Endothelial cell of umbilical vein (primary cell): ENCODE measurements around the gene ADAMTS17. TPM values are rescaled to one million over a fixed set of nuclear protein-coding genes. Genes with fewer than 3 reads are reported as not detected.

Experiments used
- BruUV-seq: library from RNA; stranded (reverse); fragments of 400-500 nt; replicated peaks from 2 replicates; lab custom pipeline; 2021; lab: Mats Ljungman, UMichigan
- CTCF ChIA-PET: fragments of 300-600, 350-600 bp; sonication (Branson Sonifier 250); formaldehyde crosslinking; loops from one replicate; lab custom pipeline; 2021; ENCODE audit warnings: antibody characterized with exemption, inconsistent platforms; lab: Charles Lee
- POLR2A ChIA-PET: fragments of 300-600, 350-600 bp; sonication (Branson Sonifier 250); formaldehyde crosslinking; loops from one replicate; lab custom pipeline; 2021; ENCODE audit warnings: antibody characterized with exemption, inconsistent platforms; lab: Charles Lee
- DNase-seq: peaks from one replicate; pipeline ENCODE4 v3.0.0-alpha.2; 2011; ENCODE audit warnings: low read depth, low spot score
- FAIRE-seq: peaks from 2 replicates; lab custom pipeline; 2011; peaks lifted over from hg19 to GRCh38; lab: Jason Lieb, UNC
- H2AFZ ChIP-seq: 2 replicates; pipeline ENCODE4 v1.6.0; 2012; ENCODE audit warnings: low read depth, low read length, control low read depth, inconsistent platforms
- H3K27ac ChIP-seq: 2 replicates; pipeline ENCODE4 v1.5.1; 2011; ENCODE audit warnings: low read depth, mild to moderate bottlenecking, control low read depth, low read length, moderate library complexity; ENCODE audit not compliant: insufficient read depth
- H3K27me3 ChIP-seq, 2 experiments: 2 replicates each; pipeline versions ENCODE4 v1.6.0 to v1.6.1; 2011; ENCODE audit warnings: low read length in 2 of 2, mixed read lengths in 1 of 2; ENCODE audit not compliant: control insufficient read depth in 2 of 2, insufficient read depth in 2 of 2
- H3K36me3 ChIP-seq, 2 experiments: 2 replicates in 1 of 2; 3 replicates in 1 of 2; pipeline ENCODE4 v1.5.1; 2011; ENCODE audit warnings: low read length in 2 of 2, mild to moderate bottlenecking in 1 of 2, moderate library complexity in 1 of 2; ENCODE audit not compliant: control insufficient read depth in 2 of 2, insufficient read depth in 2 of 2; ENCODE audit errors: extremely low read depth in 1 of 2
- H3K4me1 ChIP-seq: 3 replicates; pipeline ENCODE4 v1.5.1; 2011; ENCODE audit warnings: mild to moderate bottlenecking, low read length; ENCODE audit not compliant: control insufficient read depth, insufficient read depth; ENCODE audit errors: extremely low read depth
- H3K4me2 ChIP-seq: 2 replicates; pipeline ENCODE4 v1.6.1; 2011; ENCODE audit warnings: low read length, control low read depth, mixed read lengths; ENCODE audit not compliant: insufficient read depth
- H3K4me3 ChIP-seq, 3 experiments: fragments of 200-600 bp in 1 of 3; sonication (generic), shearing (Covaris generic) in 1 of 3; replicated peaks in 1 of 3; 2 replicates each; pipeline ENCODE4 v1.5.1; 2011 to 2016; ENCODE audit warnings: control low read depth in 3 of 3, low read length in 3 of 3, mild to moderate bottlenecking in 2 of 3, inconsistent platforms in 1 of 3, low read depth in 1 of 3, moderate library complexity in 1 of 3; ENCODE audit not compliant: insufficient read depth in 1 of 3
- H3K79me2 ChIP-seq: 2 replicates; pipeline ENCODE4 v1.6.0; 2012; ENCODE audit warnings: low read length, inconsistent platforms; ENCODE audit not compliant: control insufficient read depth, insufficient read depth
- H3K9ac ChIP-seq: replicated peaks from 2 replicates; pipeline ENCODE3; 2011; ENCODE audit warnings: low read length, control low read depth; ENCODE audit not compliant: insufficient read depth; ENCODE audit errors: extremely low read depth
- H3K9me1 ChIP-seq: replicated peaks from 3 replicates; pipeline ENCODE4 v1.6.0; 2011; ENCODE audit warnings: mild to moderate bottlenecking, low read length; ENCODE audit not compliant: control insufficient read depth, insufficient read depth; ENCODE audit errors: extremely low read depth
- H3K9me3 ChIP-seq: replicated peaks from 2 replicates; pipeline ENCODE4 v1.5.1; 2012; ENCODE audit warnings: low read length, inconsistent platforms; ENCODE audit not compliant: control insufficient read depth, insufficient read depth
- H4K20me1 ChIP-seq: replicated peaks from 2 replicates; pipeline ENCODE3; 2011; ENCODE audit warnings: mild to moderate bottlenecking, low read length; ENCODE audit not compliant: control insufficient read depth, insufficient read depth; ENCODE audit errors: extremely low read depth
- EZH2 ChIP-seq: IDR thresholded peaks from 2 replicates; pipeline ENCODE4 v1.6.1; 2012; ENCODE audit warnings: borderline replicate concordance, low read depth, mild to moderate bottlenecking, moderate library complexity, low read length, inconsistent platforms; ENCODE audit not compliant: severe bottlenecking
- FOS ChIP-seq: IDR thresholded peaks from 2 replicates; pipeline ENCODE4 v1.6.1; 2011; ENCODE audit warnings: mild to moderate bottlenecking, low read length, moderate library complexity, borderline replicate concordance; ENCODE audit not compliant: insufficient read depth
- GATA2 ChIP-seq: IDR thresholded peaks from 2 replicates; pipeline ENCODE4 v1.7.0; 2011; ENCODE audit warnings: low read depth, mild to moderate bottlenecking, moderate library complexity, mixed read lengths, low read length; ENCODE audit not compliant: insufficient read length, insufficient read depth
- JUN ChIP-seq: IDR thresholded peaks from 2 replicates; pipeline ENCODE4 v1.6.1; 2011; ENCODE audit warnings: borderline replicate concordance, low read depth; ENCODE audit not compliant: insufficient read length, insufficient read depth
- MYC ChIP-seq: IDR thresholded peaks from one replicate; pipeline ENCODE4 v1.6.1; 2011; ENCODE audit warnings: mild to moderate bottlenecking, low read depth, low read length
- POLR2A ChIP-seq: IDR thresholded peaks from 2 replicates; pipeline ENCODE4 v1.6.1; 2012; ENCODE audit warnings: low read depth, mild to moderate bottlenecking, control low read depth, low read length
- POLR2AphosphoS5 ChIP-seq: IDR thresholded peaks from 2 replicates; pipeline ENCODE4 v1.6.1; 2012; ENCODE audit warnings: low read depth, mild to moderate bottlenecking, control low read depth, low read length, moderate library complexity; ENCODE audit not compliant: insufficient read depth
- dilution Hi-C: fragments of 300-500 bp; cut with MboI; formaldehyde crosslinking; loops from one replicate; pipeline ENCODE4 v1.15.0; 2019; ENCODE audit warnings: low sequenced_read_pairs; ENCODE audit not compliant: extremely low pct_ligation_motif_present
- intact Hi-C: fragments of 100-400 bp; cut with micrococcal nuclease; formaldehyde crosslinking; loops from one replicate; pipeline ENCODE4 v1.10.0; 2022
- polyA plus RNA-seq, 4 experiments: library from polyadenylated mRNA; depleted of rRNA in 3 of 4; stranded (reverse) in 3 of 4; unstranded in 1 of 4; fragments of >200 nt; gene quantifications; 2 replicates each; pipeline versions ENCODE4 v1.2.1 to v1.2.3, GENCODE V29; 2011 to 2012; ENCODE audit warnings: missing spikeins in 1 of 4
- total RNA-seq: library from RNA; stranded (reverse); gene quantifications from 2 replicates; pipeline ENCODE4 v1.2.3, GENCODE V29; 2021
- TF ChIP-seq, protein P1 (sequence below), 2 donors: IDR thresholded peaks; 1 replicate in 1 of 2; 2 replicates in 1 of 2; pipeline ENCODE4 v1.5.1; 2011; ENCODE audit warnings: low read length in 2 of 2, mild to moderate bottlenecking in 2 of 2, moderate library complexity in 2 of 2, control low read depth in 1 of 2, inconsistent platforms in 1 of 2, low read depth in 1 of 2; ENCODE audit not compliant: insufficient read depth in 1 of 2; ENCODE audit errors: extremely low read depth in 1 of 2
- TF ChIP-seq, protein P2 (sequence below): IDR thresholded peaks from 2 replicates; pipeline ENCODE4 v1.6.1; 2011; ENCODE audit not compliant: insufficient read depth, insufficient read length

ADAMTS17 gene
- total and polyA plus RNA-seq, 2 donors (not counting 3 experiments of a cell fraction or from before 2014, with no cell fraction given): 0.12 TPM; not detected in 1

- Histone ChIP-seq H3K9me1 (no peaks in the 10 kb centered on the region), H4K20me1 (no peaks in the 10 kb centered on the region), H3K27me3 (no peaks in the 10 kb centered on the region), H3K79me2 (no peaks in the 10 kb centered on the region), H3K36me3 (no peaks in the 10 kb centered on the region), H3K9me3 (no peaks in the 10 kb centered on the region), H3K27ac (no peak overlapping the region), H3K4me1 (no peaks in the 10 kb centered on the region), H3K4me2 (no peak overlapping the region), H3K4me3 (no peak overlapping the region), H3K9ac (no peak overlapping the region), H2AFZ (no peak overlapping the region)
- FAIRE-seq: no peak
- CTCF ChIA-PET: no interaction called here
- dilution Hi-C loops: no loop called here
- DNase-seq: no peak
- POLR2A ChIA-PET: no interaction called here
- intact Hi-C loops: no loop called here
- BruUV-seq: no TSS peak
- no peak for TF ChIP-seq GATA2
- TF ChIP-seq POLR2AphosphoS5: no peak
- no peak for TF ChIP-seq EZH2
- TF ChIP-seq FOS: no peak
- TF ChIP-seq POLR2A: no peak
- TF ChIP-seq, protein P1, sequence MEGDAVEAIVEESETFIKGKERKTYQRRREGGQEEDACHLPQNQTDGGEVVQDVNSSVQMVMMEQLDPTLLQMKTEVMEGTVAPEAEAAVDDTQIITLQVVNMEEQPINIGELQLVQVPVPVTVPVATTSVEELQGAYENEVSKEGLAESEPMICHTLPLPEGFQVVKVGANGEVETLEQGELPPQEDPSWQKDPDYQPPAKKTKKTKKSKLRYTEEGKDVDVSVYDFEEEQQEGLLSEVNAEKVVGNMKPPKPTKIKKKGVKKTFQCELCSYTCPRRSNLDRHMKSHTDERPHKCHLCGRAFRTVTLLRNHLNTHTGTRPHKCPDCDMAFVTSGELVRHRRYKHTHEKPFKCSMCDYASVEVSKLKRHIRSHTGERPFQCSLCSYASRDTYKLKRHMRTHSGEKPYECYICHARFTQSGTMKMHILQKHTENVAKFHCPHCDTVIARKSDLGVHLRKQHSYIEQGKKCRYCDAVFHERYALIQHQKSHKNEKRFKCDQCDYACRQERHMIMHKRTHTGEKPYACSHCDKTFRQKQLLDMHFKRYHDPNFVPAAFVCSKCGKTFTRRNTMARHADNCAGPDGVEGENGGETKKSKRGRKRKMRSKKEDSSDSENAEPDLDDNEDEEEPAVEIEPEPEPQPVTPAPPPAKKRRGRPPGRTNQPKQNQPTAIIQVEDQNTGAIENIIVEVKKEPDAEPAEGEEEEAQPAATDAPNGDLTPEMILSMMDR (IDR thresholded peaks at IDR 0.05; ENCODE audit: extremely low read depth in 1 of 2, insufficient read depth in 1 of 2, low read depth in 1 of 2, low read length in 2 of 2): no peak
- no peak for TF ChIP-seq MYC
- TF ChIP-seq, protein P2, sequence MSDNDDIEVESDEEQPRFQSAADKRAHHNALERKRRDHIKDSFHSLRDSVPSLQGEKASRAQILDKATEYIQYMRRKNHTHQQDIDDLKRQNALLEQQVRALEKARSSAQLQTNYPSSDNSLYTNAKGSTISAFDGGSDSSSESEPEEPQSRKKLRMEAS: no peak
- no peak for TF ChIP-seq JUN
Observed at GRCh38 chr15:100104245-100104644, 237.5 kb downstream of the ADAMTS17 start.
